B cell (primary cell): ENCODE data around the gene CEACAM21. TPM values are rescaled to one million over a fixed set of nuclear protein-coding genes. Genes with fewer than 3 reads are reported as not detected.

ENCODE experiments used
- ATAC-seq: fragments of 200-7000 bp; cut with Tn5 transposase; one replicate; pipeline ENCODE4 v1.10.0; 2021; ENCODE audit warnings: low read depth, mild to moderate bottlenecking, moderate number of reproducible peaks, moderate library complexity
- CTCF ChIA-PET: fragments of 350-600 bp; sonication (Branson Sonifier 250); formaldehyde crosslinking; loops from one replicate; lab custom pipeline; 2021; ENCODE audit warnings: antibody characterized with exemption, inconsistent platforms; lab: Charles Lee
- POLR2A ChIA-PET: fragments of 350-600 bp; sonication (Branson Sonifier 250); formaldehyde crosslinking; loops from one replicate; lab custom pipeline; 2021; ENCODE audit warnings: antibody characterized with exemption; lab: Charles Lee
- DNase-seq: peaks from one replicate; pipeline ENCODE4 v3.0.0; 2013
- H2AFZ ChIP-seq: 2 replicates; pipeline ENCODE4 v1.6.1; 2012; ENCODE audit warnings: mild to moderate bottlenecking, low read depth, low read length; ENCODE audit not compliant: insufficient read depth, poor library complexity, severe bottlenecking
- H3K27ac ChIP-seq, 2 donors: 1 replicate in 1 of 2; 2 replicates in 1 of 2; pipeline ENCODE4 v1.5.1; 2012 to 2013; ENCODE audit warnings: low read length in 2 of 2, mild to moderate bottlenecking in 2 of 2, moderate library complexity in 1 of 2
- H3K27me3 ChIP-seq, 4 experiments: fragments of 200-600 bp in 1 of 4; sonication (generic) in 1 of 4; replicated peaks in 1 of 4; 1 replicate in 2 of 4; 2 replicates in 2 of 4; pipeline versions ENCODE4 v1.6.1 to v1.7.0; 2013 to 2016; ENCODE audit warnings: low read length in 3 of 4, mild to moderate bottlenecking in 2 of 4, mixed read lengths in 1 of 4, moderate library complexity in 1 of 4; ENCODE audit not compliant: insufficient read depth in 4 of 4, control insufficient read depth in 3 of 4; ENCODE audit errors: control extremely low read depth in 1 of 4
- H3K36me3 ChIP-seq, 2 experiments: replicated peaks in 1 of 2; 1 replicate in 1 of 2; 2 replicates in 1 of 2; pipeline versions ENCODE4 v1.6.1 to v1.7.1; 2013; ENCODE audit warnings: low read length in 1 of 2; ENCODE audit not compliant: insufficient read depth in 2 of 2, control insufficient read depth in 1 of 2; ENCODE audit errors: control extremely low read depth in 1 of 2, extremely low read depth in 1 of 2
- H3K4me1 ChIP-seq, 2 donors: fragments of 200-600 bp in 1 of 2; sonication (generic) in 1 of 2; 1 replicate in 1 of 2; 2 replicates in 1 of 2; pipeline versions ENCODE4 v1.5.1 to v1.6.1; 2013 to 2017; ENCODE audit warnings: low read length in 2 of 2; ENCODE audit not compliant: control insufficient read depth in 2 of 2, insufficient read depth in 2 of 2
- H3K4me2 ChIP-seq: replicated peaks from 2 replicates; pipeline ENCODE3; 2012; ENCODE audit warnings: mild to moderate bottlenecking, low read depth, low read length; ENCODE audit not compliant: poor library complexity, severe bottlenecking
- H3K4me3 ChIP-seq, 5 experiments: fragments of 200-600 bp in 1 of 5; sonication (generic) in 1 of 5; 1 replicate in 3 of 5; 2 replicates in 2 of 5; pipeline versions ENCODE4 v1.5.1 to v1.7.0; 2011 to 2016; ENCODE audit warnings: low read length in 4 of 5, mild to moderate bottlenecking in 4 of 5, low read depth in 2 of 5, control low read depth in 1 of 5, moderate library complexity in 1 of 5; ENCODE audit not compliant: insufficient read depth in 1 of 5; ENCODE audit errors: control extremely low read depth in 1 of 5, extremely low read depth in 1 of 5
- H3K79me2 ChIP-seq: fragments of 200-600 bp; sonication (generic); one replicate; pipeline ENCODE4 v1.6.0; 2016; ENCODE audit warnings: low read length; ENCODE audit not compliant: control insufficient read depth, insufficient read depth
- H3K9ac ChIP-seq: fragments of 200-600 bp; sonication (generic); 2 replicates; pipeline ENCODE4 v1.6.1; 2017; ENCODE audit warnings: mild to moderate bottlenecking, low read length, moderate library complexity
- H3K9me3 ChIP-seq, 3 donors: one replicate each; pipeline versions ENCODE4 v1.6.1 to v1.7.1; 2013; ENCODE audit warnings: low read length in 2 of 3; ENCODE audit not compliant: control insufficient read depth in 2 of 3, insufficient read depth in 1 of 3; ENCODE audit errors: control extremely low read depth in 1 of 3
- H4K20me1 ChIP-seq: 2 replicates; pipeline ENCODE4 v1.6.0; 2012; ENCODE audit warnings: mild to moderate bottlenecking, low read length; ENCODE audit not compliant: insufficient read depth, control insufficient read depth, poor library complexity, severe bottlenecking
- H3K27ac Mint-ChIP-seq: one replicate; pipeline ENCODE4 v1.8.0; 2021; ENCODE audit warnings: mixed read lengths
- H3K27me3 Mint-ChIP-seq: one replicate; pipeline ENCODE4 v1.8.0; 2021; ENCODE audit warnings: mixed read lengths
- H3K4me1 Mint-ChIP-seq: one replicate; pipeline ENCODE4 v1.8.0; 2021; ENCODE audit warnings: mixed read lengths
- H3K4me3 Mint-ChIP-seq: one replicate; pipeline ENCODE4 v1.8.0; 2021; ENCODE audit warnings: mixed read lengths
- H3K9me3 Mint-ChIP-seq: one replicate; pipeline ENCODE4 v1.8.0; 2022; ENCODE audit warnings: mixed read lengths; ENCODE audit not compliant: insufficient read depth
- EZH2 ChIP-seq: IDR thresholded peaks from 2 replicates; pipeline ENCODE4 v1.6.1; 2012; ENCODE audit warnings: borderline replicate concordance, low read depth, mild to moderate bottlenecking, moderate library complexity, low read length; ENCODE audit not compliant: insufficient read depth, poor library complexity, severe bottlenecking
- WGBS: methylation state at CpG from one replicate; pipeline ENCODE4 v1.1.5; 2013; ENCODE audit warnings: missing lambda C conversion rate; ENCODE audit not compliant: insufficient coverage; 5-methylcytosine and 5-hydroxymethylcytosine counted together
- intact Hi-C: fragments of 100-400 bp; cut with micrococcal nuclease; formaldehyde crosslinking; loops from one replicate; pipeline ENCODE4 v1.10.0; 2022
- polyA plus RNA-seq: library from polyadenylated mRNA; depleted of rRNA; stranded (reverse); fragments of >200 nt; gene quantifications from 2 replicates; pipeline ENCODE4 v1.2.3, GENCODE V29; 2012
- total RNA-seq, 2 donors: library from RNA; stranded (reverse); fragments of 120-200 nt in 1 of 2; gene quantifications; 1 replicate in 1 of 2; 2 replicates in 1 of 2; pipeline versions ENCODE4 v1.2.3 to v1.2.4, GENCODE V29; 2013 to 2022
- TF ChIP-seq, protein P1 (sequence below): fragments of 200-600 bp; IDR thresholded peaks from one replicate; pipeline ENCODE4 v1.8.0; 2022; ENCODE audit warnings: antibody characterized with exemption, mild to moderate bottlenecking

Gene CEACAM21
- total and polyA plus RNA-seq, 2 donors (not counting 1 experiment from before 2014, with no cell fraction given): 18.9 to 27.3 TPM

DNA sequence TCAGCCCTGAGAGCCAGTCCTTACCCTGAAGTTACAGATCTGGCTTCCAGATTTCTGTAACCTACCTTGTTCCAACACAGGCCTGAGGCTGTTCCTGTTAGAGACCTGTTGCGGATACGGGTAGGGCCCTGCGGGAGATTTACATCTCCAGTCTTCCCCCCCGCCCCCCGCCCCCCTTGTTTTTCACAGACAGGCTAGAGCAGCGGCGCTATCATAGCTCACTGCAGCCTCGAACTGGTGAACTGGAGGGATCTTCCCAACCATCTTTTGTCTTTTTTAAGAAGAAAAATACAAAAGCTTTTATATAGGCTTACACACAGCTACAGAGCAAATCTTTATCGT is 10.6 kb upstream of the CEACAM21 start:
- Histone ChIP-seq H3K27ac (peak overlapping the region in 1 of 2 donors; percentile 28), H4K20me1 (peaks cover 13% of the 10 kb centered on the region), H3K9me3 (no peaks in the 10 kb centered on the region), H3K36me3 (peaks cover 1 to 14% of the 10 kb centered on the region in 2 experiments), H2AFZ (peak overlapping the region; percentile 53), H3K4me3 (peak overlapping the region in 4 of 5 experiments; percentile 44 to 57 (median 52)), H3K4me2 (peak overlapping the region; percentile 82), H3K4me1 (peaks cover 30% of the 10 kb centered on the region in 2 donors), H3K27me3 (peaks cover 0 to 12% (median 5%) of the 10 kb centered on the region in 4 experiments), H3K9ac (peak overlapping the region; percentile 61), H3K79me2 (peaks cover 52% of the 10 kb centered on the region)
- WGBS: 0% methylated on average over 1 of the region's 9 CpGs
- POLR2A ChIA-PET: interaction anchor here (0.5 to 1.5 kb wide), 3 partner anchors 20 to 126 kb away, joined by 3 to 5 read pairs (median 5); partner anchors contain the start of gene DMAC2
- intact Hi-C loops: loop anchor here (10.0 kb wide), 1 partner anchor 241 kb away; no protein-coding TSS in a partner anchor
- CTCF ChIA-PET: interaction anchor here (0.6 to 18.0 kb wide), 9 partner anchors 10 to 224 kb away, joined by 3 to 549 read pairs (median 13); partner anchors contain the start of gene CEACAM21
- Mint-ChIP-seq H3K4me1 (peaks cover 37% of the 10 kb centered on the region), H3K27me3 (peaks cover 7% of the 10 kb centered on the region), H3K4me3 (peak overlapping the region; percentile 90), H3K27ac (no peak overlapping the region), H3K9me3 (no peaks in the 10 kb centered on the region)
- DNase-seq (peak; percentile 46), ATAC-seq (no peak)
- TF ChIP-seq, protein P1, sequence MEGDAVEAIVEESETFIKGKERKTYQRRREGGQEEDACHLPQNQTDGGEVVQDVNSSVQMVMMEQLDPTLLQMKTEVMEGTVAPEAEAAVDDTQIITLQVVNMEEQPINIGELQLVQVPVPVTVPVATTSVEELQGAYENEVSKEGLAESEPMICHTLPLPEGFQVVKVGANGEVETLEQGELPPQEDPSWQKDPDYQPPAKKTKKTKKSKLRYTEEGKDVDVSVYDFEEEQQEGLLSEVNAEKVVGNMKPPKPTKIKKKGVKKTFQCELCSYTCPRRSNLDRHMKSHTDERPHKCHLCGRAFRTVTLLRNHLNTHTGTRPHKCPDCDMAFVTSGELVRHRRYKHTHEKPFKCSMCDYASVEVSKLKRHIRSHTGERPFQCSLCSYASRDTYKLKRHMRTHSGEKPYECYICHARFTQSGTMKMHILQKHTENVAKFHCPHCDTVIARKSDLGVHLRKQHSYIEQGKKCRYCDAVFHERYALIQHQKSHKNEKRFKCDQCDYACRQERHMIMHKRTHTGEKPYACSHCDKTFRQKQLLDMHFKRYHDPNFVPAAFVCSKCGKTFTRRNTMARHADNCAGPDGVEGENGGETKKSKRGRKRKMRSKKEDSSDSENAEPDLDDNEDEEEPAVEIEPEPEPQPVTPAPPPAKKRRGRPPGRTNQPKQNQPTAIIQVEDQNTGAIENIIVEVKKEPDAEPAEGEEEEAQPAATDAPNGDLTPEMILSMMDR: no peak
- no peak for TF ChIP-seq EZH2

DNA sequence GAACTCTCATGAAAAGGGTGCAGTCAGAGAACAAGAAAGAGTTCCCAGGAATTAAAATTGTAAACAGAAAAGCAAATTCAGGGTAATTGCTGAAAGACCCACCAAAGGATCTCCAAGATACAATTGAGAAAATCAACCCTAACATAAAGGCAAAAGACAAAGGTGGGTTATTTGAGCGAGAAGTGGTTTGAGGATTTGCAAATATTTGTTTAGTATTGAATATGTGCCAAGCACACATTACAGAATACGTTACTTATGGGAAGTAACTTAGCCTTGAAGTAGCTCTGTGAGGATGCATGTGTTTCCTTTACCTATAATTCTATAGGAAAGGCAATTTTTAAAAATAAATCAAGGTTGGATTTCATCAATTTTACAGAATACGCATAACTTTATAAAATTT is 10.0 kb upstream of the CEACAM21 start:
- H3K79me2 ChIP-seq: peaks cover 57% of the 10 kb centered on the region
- H2AFZ ChIP-seq: no peak overlapping the region
- no peak overlapping the region for H3K4me3 ChIP-seq
- Mint-ChIP-seq H3K27ac (no peak overlapping the region), H3K27me3 (peaks cover 7% of the 10 kb centered on the region), H3K4me3 (no peak overlapping the region), H3K9me3 (no peaks in the 10 kb centered on the region), H3K4me1 (peaks cover 39% of the 10 kb centered on the region)
- no peak overlapping the region for H3K9ac ChIP-seq
- ATAC-seq (no peak), DNase-seq (no peak)
- TF ChIP-seq, protein P1: no peak
- no peak for TF ChIP-seq EZH2
- H3K9me3 ChIP-seq: no peaks in the 10 kb centered on the region
- H3K27ac ChIP-seq: no peak overlapping the region
- peaks cover 20% of the 10 kb centered on the region for H4K20me1 ChIP-seq
- intact Hi-C loops: loop anchor here (10.0 kb wide), 1 partner anchor 241 kb away; no protein-coding TSS in a partner anchor
- H3K36me3 ChIP-seq: peaks cover 1 to 9% of the 10 kb centered on the region in 2 experiments
- peaks cover 0 to 12% (median 5%) of the 10 kb centered on the region in 4 experiments for H3K27me3 ChIP-seq
- H3K4me1 ChIP-seq: peaks cover 33 to 35% of the 10 kb centered on the region in 2 donors
- CTCF ChIA-PET: interaction anchor here (0.6 to 18.0 kb wide), 8 partner anchors 9 to 224 kb away, joined by 3 to 549 read pairs (median 11); no protein-coding TSS in a partner anchor
- POLR2A ChIA-PET: interaction anchor here (0.5 to 1.5 kb wide), 3 partner anchors 21 to 126 kb away, joined by 3 to 5 read pairs (median 5); partner anchors contain the start of gene DMAC2
- no peak overlapping the region for H3K4me2 ChIP-seq
- no CpG with 5 or more reads among the region's 3 CpGs for WGBS
